ENCODE results near the gene RNF115.

Gene RNF115

DNA sequence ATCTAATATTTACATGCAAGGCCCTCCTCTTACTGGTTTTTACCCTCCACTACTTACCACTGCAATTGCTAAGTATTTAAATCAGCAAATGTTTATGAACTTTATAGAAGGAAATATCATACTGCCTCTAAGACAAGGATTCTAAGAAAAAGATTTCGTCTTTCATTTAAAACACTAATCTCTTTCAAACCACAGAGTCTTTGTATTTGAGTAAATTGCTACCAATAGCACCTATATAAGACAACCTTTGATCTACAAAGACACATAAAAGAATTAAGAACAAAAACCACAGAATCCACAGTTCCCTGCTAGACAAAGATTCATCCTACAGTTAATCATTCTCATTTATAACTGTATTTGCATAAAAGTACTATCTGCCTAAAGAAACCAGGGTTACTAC lies 37.6 kb downstream of the RNF115 start:
- FAIRE-seq (no peak), DNase-seq (ENCODE audit: insufficient read length, low spot score) (no peak)
- TF ChIP-seq, protein P1, sequence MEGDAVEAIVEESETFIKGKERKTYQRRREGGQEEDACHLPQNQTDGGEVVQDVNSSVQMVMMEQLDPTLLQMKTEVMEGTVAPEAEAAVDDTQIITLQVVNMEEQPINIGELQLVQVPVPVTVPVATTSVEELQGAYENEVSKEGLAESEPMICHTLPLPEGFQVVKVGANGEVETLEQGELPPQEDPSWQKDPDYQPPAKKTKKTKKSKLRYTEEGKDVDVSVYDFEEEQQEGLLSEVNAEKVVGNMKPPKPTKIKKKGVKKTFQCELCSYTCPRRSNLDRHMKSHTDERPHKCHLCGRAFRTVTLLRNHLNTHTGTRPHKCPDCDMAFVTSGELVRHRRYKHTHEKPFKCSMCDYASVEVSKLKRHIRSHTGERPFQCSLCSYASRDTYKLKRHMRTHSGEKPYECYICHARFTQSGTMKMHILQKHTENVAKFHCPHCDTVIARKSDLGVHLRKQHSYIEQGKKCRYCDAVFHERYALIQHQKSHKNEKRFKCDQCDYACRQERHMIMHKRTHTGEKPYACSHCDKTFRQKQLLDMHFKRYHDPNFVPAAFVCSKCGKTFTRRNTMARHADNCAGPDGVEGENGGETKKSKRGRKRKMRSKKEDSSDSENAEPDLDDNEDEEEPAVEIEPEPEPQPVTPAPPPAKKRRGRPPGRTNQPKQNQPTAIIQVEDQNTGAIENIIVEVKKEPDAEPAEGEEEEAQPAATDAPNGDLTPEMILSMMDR (IDR thresholded peaks at IDR 0.05; ENCODE audit: insufficient read depth, missing control alignments): no peak

DNA sequence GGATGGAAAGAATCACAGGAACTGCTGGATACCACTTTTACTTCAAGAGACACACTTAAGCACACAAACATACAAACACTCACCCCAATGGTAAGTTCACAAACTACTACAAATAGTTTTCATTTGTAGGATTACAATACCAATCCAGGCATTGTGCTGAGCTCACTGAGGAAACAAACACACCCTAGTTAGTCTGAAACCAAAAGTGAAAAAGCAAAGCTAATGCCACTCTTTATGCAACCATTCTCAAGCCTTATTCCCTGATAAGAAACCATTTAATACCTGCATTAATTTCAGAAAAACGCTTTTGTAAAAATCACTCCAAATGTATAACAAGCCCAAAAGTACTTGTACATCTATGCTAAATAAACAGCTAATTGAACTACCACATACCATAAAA lies 38.3 kb downstream of the RNF115 start:
- DNase-seq (ENCODE audit: insufficient read length, low spot score) (no peak), FAIRE-seq (no peak)
- TF ChIP-seq, protein P1 (IDR thresholded peaks at IDR 0.05; ENCODE audit: insufficient read depth, missing control alignments): no peak

DNA sequence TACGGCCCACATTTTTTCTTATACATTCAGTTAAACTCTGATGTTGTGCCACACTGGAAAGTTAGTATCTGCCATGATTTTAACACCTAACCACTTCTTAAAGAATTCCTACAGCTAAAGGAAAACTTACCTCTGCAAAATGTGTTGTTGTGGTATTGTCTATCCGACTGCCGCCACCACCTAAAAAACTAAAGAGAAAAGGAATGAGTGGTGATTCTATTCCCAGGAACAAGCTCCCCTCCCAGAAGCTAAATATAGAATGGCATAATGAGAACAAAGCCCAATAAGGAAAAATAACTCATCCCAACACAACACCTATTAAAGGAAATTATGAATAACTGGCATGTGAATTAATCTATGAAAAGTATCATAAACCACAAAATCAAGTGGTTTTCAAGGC lies 39.5 kb downstream of the RNF115 start:
- TF ChIP-seq, protein P1 (IDR thresholded peaks at IDR 0.05; ENCODE audit: insufficient read depth, missing control alignments): no peak
- FAIRE-seq: no peak
- no peak for DNase-seq (ENCODE audit: insufficient read length, low spot score)

DNA sequence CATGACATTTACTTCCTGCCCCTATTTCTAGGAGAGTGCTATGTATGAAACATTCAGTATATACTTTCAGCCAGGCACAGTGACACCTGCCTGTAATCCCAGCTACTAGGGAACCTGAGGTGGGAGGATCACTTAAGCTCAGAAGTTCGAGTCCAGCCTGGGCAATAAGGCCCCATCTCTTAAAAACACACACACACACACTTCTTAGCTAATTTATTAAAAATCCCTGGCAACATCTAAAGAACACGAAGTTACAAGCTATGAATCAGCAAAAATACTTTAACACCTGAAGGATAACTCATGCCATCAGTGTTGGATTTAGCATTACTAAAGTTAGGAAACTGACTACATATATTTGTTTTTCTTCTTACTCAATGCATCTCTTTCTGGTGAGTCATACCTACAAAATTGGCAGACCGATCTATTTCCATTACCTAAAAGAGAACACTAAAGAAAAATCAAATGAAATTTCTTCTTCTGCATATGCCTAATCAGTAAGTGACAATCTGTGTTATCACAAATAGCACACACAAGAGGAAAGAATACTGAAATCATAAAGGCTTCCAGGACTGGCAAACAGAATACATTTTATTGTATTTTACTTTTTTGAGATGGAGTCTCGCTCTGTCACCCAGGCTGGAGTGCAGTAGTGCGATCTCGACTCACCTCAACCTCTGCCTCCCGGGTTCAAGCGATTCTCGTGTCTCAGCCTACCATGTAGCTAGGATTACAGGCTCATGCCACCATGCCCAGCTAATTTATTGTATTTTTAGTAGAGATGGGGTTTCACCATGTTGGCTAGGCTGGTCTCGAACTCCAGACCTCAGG lies 41.4 kb downstream of the RNF115 start:
- DNase-seq (ENCODE audit: insufficient read length, low spot score) (no peak), FAIRE-seq (no peak)
- TF ChIP-seq, protein P1 (IDR thresholded peaks at IDR 0.05; ENCODE audit: insufficient read depth, missing control alignments): no peak

GRCh38 chr1:145778146-145778540 lies 45.8 kb downstream of the RNF115 start:
- TF ChIP-seq, protein P1 (IDR thresholded peaks at IDR 0.05; ENCODE audit: insufficient read depth, missing control alignments): no peak
- FAIRE-seq (no peak), DNase-seq (ENCODE audit: insufficient read length, low spot score) (no peak)

DNA sequence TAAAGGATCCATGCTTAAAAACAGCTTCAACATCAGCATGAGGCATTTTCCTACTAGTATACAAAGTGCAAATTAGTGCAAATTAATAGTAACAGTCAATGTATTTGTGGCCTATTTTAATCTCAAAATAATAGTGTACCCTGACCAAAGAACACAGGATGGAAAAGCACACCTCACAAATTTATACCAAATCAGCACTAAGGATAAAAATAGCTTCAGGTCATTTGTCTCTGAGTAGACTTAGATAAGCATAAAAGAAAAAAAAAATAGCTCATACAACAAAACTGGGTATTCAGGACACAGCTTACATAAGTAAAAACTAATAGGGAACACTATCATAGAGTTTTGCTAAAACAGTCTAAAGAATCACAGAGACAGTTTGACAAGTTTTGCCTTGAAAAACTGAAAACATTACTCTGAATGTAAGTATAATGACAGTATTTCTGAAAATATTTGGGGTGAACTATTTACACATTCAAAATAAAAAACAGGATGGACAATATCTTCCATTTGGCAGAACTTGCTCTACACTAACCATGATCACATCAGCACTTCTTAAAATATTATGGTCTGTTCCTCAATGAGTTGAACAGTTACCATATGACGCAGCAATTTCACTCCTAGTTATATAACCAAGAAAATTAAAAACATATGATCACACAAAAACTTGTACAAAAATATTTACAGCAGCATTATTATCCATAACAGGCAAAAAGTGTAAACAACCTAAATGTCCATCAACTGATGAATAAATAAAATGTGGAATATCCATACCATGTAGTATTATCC lies 46.3 kb downstream of the RNF115 start:
- DNase-seq (ENCODE audit: insufficient read length, low spot score): no peak
- FAIRE-seq: peak; percentile 35

More for the DNA sequence above, 46.3 kb downstream of the RNF115 start:
- TF ChIP-seq, protein P1 (IDR thresholded peaks at IDR 0.05; ENCODE audit: insufficient read depth, missing control alignments): no peak
